ENCODE measurements around the gene SYT5.
A peak's percentile ranks its signal among the peaks of the same experiment; 100 is the strongest.
"Not testable (repeated sequence)": the region's sequence is repeated elsewhere in the genome, so short reads cannot be mapped to it uniquely, and the experiment has no call there.

The SYT5 gene

GRCh38 chr19:55156202-55157063 lies 23.7 kb downstream of the SYT5 start:
- H3K27me3 ChIP-seq (ENCODE audit: insufficient read depth, low read depth, severe bottlenecking): peaks cover 3% of the 10 kb centered on the region
- DNase-seq: no peak
- H3K27ac ChIP-seq: no peak overlapping the region
- H3K36me3 ChIP-seq: no peaks in the 10 kb centered on the region
- H3K9me3 ChIP-seq (ENCODE audit: severe bottlenecking): peaks cover 15% of the 10 kb centered on the region
- no peak for TF ChIP-seq CTCF (IDR thresholded peaks at IDR 0.05; ENCODE audit: low read depth, low read length)
- H3K4me3 ChIP-seq (ENCODE audit: low read depth, low read length): no peak overlapping the region

- not testable (repeated sequence) for DNase-seq; H3K27me3 ChIP-seq (ENCODE audit: insufficient read depth, low read depth, severe bottlenecking); H3K27ac ChIP-seq; H3K4me3 ChIP-seq (ENCODE audit: low read depth, low read length); H3K36me3 ChIP-seq
- peaks cover 19% of the 10 kb centered on the region for H3K9me3 ChIP-seq (ENCODE audit: severe bottlenecking)
Measured at GRCh38 chr19:55155784-55156183, 24.3 kb downstream of the SYT5 start.

GRCh38 chr19:55153652-55154264 lies 26.3 kb downstream of the SYT5 start:
- DNase-seq: no peak
- TF ChIP-seq CTCF (IDR thresholded peaks at IDR 0.05; ENCODE audit: low read depth, low read length): no peak
- no peaks in the 10 kb centered on the region for H3K27me3 ChIP-seq (ENCODE audit: insufficient read depth, low read depth, severe bottlenecking)
- no peaks in the 10 kb centered on the region for H3K36me3 ChIP-seq
- no peak overlapping the region for H3K27ac ChIP-seq
- H3K9me3 ChIP-seq (ENCODE audit: severe bottlenecking): peaks cover 19% of the 10 kb centered on the region
- no peak overlapping the region for H3K4me3 ChIP-seq (ENCODE audit: low read depth, low read length)

- Histone ChIP-seq H3K9me3 (ENCODE audit: severe bottlenecking) (peaks cover 19% of the 10 kb centered on the region), H3K27ac (peak overlapping the region; percentile 34; the same call in 1 of the 2 replicates), H3K27me3 (ENCODE audit: insufficient read depth, low read depth, severe bottlenecking) (no peaks in the 10 kb centered on the region), H3K4me3 (ENCODE audit: low read depth, low read length) (no peak overlapping the region), H3K36me3 (no peaks in the 10 kb centered on the region)
- DNase-seq: no peak
- no peak for TF ChIP-seq CTCF (IDR thresholded peaks at IDR 0.05; ENCODE audit: low read depth, low read length)
Measured at GRCh38 chr19:55152017-55152416, 28.1 kb downstream of the SYT5 start.

- Histone ChIP-seq H3K27me3 (ENCODE audit: insufficient read depth, low read depth, severe bottlenecking) (no peaks in the 10 kb centered on the region), H3K4me3 (ENCODE audit: low read depth, low read length) (no peak within 1 kb of the TSS), H3K27ac (peak within 1 kb of the TSS; percentile 24), H3K36me3 (peaks cover 3% of the 10 kb centered on the region; the same call in 1 of the 2 replicates), H3K9me3 (ENCODE audit: severe bottlenecking) (peaks cover 19% of the 10 kb centered on the region)
- no peak for TF ChIP-seq CTCF (IDR thresholded peaks at IDR 0.05; ENCODE audit: low read depth, low read length)
- no peak for DNase-seq
Measured at GRCh38 chr19:55149078-55150003, 30.7 kb downstream of the SYT5 start, which contains the start of gene TNNT1. TNNT1 (minus strand) TSS chr19:55149206; CDS start chr19:55147157, 2,049 bp downstream.
